Parathyroid adenoma (tissue), 2 donors: Measurements from ENCODE around the gene ZC3H4.
"Not testable (repeated sequence)": the region's sequence is repeated elsewhere in the genome, so short reads cannot be mapped to it uniquely, and the experiment has no call there.

Experiments
- H2AFZ ChIP-seq: fragments of 300-600 bp; sonication (generic); one replicate; pipeline ENCODE4 v1.7.0; 2017; ENCODE audit warnings: antibody characterized with exemption, mild to moderate bottlenecking
- H3K27ac ChIP-seq: fragments of 300-600 bp; sonication (generic); one replicate; pipeline ENCODE4 v1.7.0; 2017
- H3K27me3 ChIP-seq: fragments of 300-600 bp; sonication (generic); one replicate; pipeline ENCODE4 v1.7.0; 2017; ENCODE audit warnings: low read length; ENCODE audit not compliant: control insufficient read depth, insufficient read depth
- H3K36me3 ChIP-seq: fragments of 300-600 bp; sonication (generic); one replicate; pipeline ENCODE4 v1.7.0; 2017; ENCODE audit warnings: low read length; ENCODE audit not compliant: control insufficient read depth, insufficient read depth
- H3K4me1 ChIP-seq: fragments of 300-600 bp; sonication (generic); one replicate; pipeline ENCODE4 v1.7.0; 2017; ENCODE audit warnings: control low read depth
- H3K4me2 ChIP-seq: fragments of 300-600 bp; sonication (generic); one replicate; pipeline ENCODE4 v1.7.0; 2017; ENCODE audit warnings: low read length
- H3K4me3 ChIP-seq: fragments of 300-600 bp; sonication (generic); one replicate; pipeline ENCODE4 v1.7.0; 2017; ENCODE audit warnings: low read depth, low read length
- H3K79me2 ChIP-seq: fragments of 300-600 bp; sonication (generic); one replicate; pipeline ENCODE4 v1.7.0; 2017; ENCODE audit warnings: control low read depth
- H3K9ac ChIP-seq: fragments of 300-600 bp; sonication (generic); one replicate; pipeline ENCODE4 v1.7.0; 2017; ENCODE audit warnings: mild to moderate bottlenecking
- H3K9me3 ChIP-seq: fragments of 300-600 bp; sonication (generic); one replicate; pipeline ENCODE4 v1.7.0; 2017; ENCODE audit warnings: low read length; ENCODE audit not compliant: control insufficient read depth
- TF ChIP-seq, protein P1 (sequence below): fragments of 300-600 bp; sonication (generic); IDR thresholded peaks from one replicate; pipeline ENCODE4 v1.7.0; 2017; ENCODE audit warnings: antibody characterized with exemption, mild to moderate bottlenecking
- donor health status: primary hyperparathyroidism.

ZC3H4 gene

DNA sequence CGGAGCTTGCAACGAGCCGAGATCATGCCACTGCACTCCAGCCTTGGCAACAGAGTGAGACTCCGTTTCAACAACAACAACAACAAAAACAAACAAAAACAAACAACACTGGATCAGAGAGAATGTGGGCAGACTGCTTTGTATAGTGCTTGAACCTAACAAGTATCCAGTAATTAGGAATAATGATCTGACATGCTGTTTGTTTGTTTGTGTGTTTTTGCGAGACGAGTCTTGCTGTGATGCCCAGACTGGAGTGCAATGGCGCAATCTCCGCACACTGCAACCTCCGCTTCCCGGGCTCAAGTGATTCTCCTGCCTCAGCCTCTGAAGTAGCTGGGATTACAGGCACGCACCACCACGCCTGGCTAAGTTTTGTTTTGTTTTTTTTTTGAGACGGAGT lies 31.1 kb upstream of the ZC3H4 start:
- Histone ChIP-seq H3K27ac (no peak overlapping the region), H3K4me1 (peaks cover 3% of the 10 kb centered on the region), H3K4me2 (no peak overlapping the region), H3K79me2 (peaks cover 13% of the 10 kb centered on the region), H3K36me3 (no peaks in the 10 kb centered on the region), H3K9me3 (no peaks in the 10 kb centered on the region), H3K27me3 (no peaks in the 10 kb centered on the region), H2AFZ (no peak overlapping the region), H3K9ac (no peak overlapping the region), H3K4me3 (no peak overlapping the region)
- TF ChIP-seq, protein P1, sequence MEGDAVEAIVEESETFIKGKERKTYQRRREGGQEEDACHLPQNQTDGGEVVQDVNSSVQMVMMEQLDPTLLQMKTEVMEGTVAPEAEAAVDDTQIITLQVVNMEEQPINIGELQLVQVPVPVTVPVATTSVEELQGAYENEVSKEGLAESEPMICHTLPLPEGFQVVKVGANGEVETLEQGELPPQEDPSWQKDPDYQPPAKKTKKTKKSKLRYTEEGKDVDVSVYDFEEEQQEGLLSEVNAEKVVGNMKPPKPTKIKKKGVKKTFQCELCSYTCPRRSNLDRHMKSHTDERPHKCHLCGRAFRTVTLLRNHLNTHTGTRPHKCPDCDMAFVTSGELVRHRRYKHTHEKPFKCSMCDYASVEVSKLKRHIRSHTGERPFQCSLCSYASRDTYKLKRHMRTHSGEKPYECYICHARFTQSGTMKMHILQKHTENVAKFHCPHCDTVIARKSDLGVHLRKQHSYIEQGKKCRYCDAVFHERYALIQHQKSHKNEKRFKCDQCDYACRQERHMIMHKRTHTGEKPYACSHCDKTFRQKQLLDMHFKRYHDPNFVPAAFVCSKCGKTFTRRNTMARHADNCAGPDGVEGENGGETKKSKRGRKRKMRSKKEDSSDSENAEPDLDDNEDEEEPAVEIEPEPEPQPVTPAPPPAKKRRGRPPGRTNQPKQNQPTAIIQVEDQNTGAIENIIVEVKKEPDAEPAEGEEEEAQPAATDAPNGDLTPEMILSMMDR, result no peak

DNA sequence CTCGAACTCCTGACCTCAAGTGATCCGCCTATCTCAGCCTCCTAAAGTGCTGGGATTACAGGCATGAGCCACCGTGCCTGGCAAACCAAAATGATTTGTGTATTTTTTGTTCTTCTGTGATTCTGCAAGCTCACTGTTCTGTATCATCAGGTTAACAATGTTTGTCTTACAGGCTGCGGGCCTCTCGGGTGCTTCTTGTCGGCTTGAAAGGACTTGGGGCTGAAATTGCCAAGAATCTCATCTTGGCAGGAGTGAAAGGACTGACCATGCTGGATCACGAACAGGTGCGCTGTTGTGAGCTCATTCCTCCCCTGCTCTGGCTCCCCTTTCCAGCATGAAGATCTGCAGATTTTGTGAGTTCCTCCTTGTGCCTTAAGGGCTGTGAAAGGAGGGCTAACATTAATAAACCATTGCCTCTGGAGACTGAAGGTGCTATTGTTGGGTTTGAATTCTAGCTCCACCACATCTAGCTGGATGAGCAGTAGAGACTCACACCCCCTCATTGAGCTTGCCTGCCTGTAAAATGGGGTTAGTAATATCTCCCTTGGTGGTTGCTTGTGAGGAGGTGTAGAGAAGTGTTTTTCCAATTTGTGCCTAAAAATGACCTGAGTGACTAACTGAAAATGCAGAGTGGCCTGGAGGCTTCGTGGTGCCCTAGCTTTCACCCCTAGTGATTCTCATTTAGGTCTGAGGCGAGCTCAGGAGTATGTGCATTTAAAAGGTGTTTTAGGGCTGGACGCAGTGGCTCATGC lies 29.9 kb upstream of the ZC3H4 start:
- Histone ChIP-seq H3K27me3 (no peaks in the 10 kb centered on the region), H2AFZ (no peak overlapping the region), H3K27ac (no peak overlapping the region), H3K36me3 (no peaks in the 10 kb centered on the region), H3K9ac (no peak overlapping the region), H3K4me1 (peaks cover 3% of the 10 kb centered on the region), H3K4me2 (no peak overlapping the region), H3K79me2 (peaks cover 18% of the 10 kb centered on the region), H3K9me3 (no peaks in the 10 kb centered on the region), H3K4me3 (no peak overlapping the region)
- TF ChIP-seq, protein P1, result no peak

DNA sequence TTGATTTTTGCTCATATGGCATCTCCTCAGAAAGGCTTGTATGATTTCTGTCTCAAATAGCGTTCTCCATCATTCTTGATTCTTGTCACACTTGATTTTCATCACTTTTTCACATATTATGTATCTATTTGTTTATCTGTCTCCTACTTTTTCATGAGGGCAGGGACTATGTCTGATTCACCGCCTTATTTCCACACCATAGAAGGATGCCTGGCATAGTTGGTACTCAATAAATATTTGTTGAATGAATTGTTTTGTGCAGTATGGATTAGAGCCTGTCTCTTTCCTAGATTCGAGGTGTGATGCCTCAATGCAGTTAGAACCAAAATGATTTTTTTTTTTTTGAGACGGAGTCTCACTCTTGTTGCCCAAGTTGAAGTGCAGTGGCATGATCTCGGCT lies 29.2 kb upstream of the ZC3H4 start:
- Histone ChIP-seq H3K9me3 (no peaks in the 10 kb centered on the region), H3K4me1 (peaks cover 3% of the 10 kb centered on the region), H3K27me3 (no peaks in the 10 kb centered on the region), H3K27ac (no peak overlapping the region), H2AFZ (no peak overlapping the region), H3K79me2 (peaks cover 20% of the 10 kb centered on the region), H3K4me3 (no peak overlapping the region), H3K4me2 (no peak overlapping the region), H3K9ac (no peak overlapping the region), H3K36me3 (no peaks in the 10 kb centered on the region)
- TF ChIP-seq, protein P1, result no peak

DNA sequence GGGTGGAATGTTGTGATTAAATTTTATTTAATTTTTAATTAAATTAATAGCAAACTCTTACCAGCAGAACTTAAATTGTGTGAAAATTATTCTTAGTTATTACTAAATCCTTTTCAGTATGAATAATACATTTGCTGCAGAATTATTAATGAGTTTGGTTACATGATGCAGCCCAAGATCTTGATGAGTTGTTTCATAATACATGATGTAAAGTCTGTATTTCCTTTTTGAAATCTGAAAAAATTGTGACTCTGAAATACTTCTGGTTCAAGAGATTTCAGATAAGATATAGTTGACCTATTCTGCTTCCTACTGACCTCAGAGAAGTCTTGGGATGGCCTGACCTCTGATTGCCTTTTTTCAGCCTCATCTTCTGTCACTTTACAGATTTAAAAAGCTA lies 28.1 kb upstream of the ZC3H4 start:
- H3K27ac ChIP-seq, result no peak overlapping the region
- H2AFZ ChIP-seq, result no peak overlapping the region
- H3K9me3 ChIP-seq, result no peaks in the 10 kb centered on the region
- H3K9ac ChIP-seq, result no peak overlapping the region
- H3K79me2 ChIP-seq, result peaks cover 23% of the 10 kb centered on the region
- H3K4me1 ChIP-seq, result peaks cover 3% of the 10 kb centered on the region
- H3K4me2 ChIP-seq, result no peak overlapping the region
- no peaks in the 10 kb centered on the region for H3K36me3 ChIP-seq
- no peaks in the 10 kb centered on the region for H3K27me3 ChIP-seq
- no peak overlapping the region for H3K4me3 ChIP-seq
- TF ChIP-seq, protein P1, result no peak

DNA sequence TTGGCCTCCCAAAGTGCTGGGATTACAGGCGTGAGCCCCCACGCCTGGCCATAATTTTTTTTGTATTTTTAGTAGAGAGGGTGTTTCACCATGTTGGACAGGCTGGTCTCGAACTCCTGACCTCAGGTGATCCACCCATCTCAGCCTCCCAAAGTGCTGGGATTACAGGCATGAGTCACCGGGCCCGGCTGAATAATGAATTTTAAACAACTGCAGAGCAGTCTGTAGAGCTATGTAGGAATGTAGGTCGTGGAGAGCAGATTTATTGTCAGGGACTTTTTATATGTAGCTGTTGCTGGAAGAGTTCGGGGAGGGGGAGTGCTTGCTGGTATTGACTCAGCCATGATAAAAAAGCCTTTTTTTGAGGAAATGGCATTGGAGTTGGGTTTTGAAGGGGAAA lies 27.7 kb upstream of the ZC3H4 start:
- not testable (repeated sequence) for H3K9me3 ChIP-seq, H2AFZ ChIP-seq, H3K27me3 ChIP-seq, H3K4me3 ChIP-seq, H3K9ac ChIP-seq, H3K4me2 ChIP-seq, H3K4me1 ChIP-seq, H3K36me3 ChIP-seq, H3K27ac ChIP-seq
- H3K79me2 ChIP-seq, result peaks cover 23% of the 10 kb centered on the region
